ENCODE measurements around the gene CELF5. TPM values are rescaled to one million over a fixed set of nuclear protein-coding genes. Genes with fewer than 3 reads are reported as not detected.
A peak's percentile ranks its signal among the peaks of the same experiment; 100 is the strongest.

CELF5 gene
- total and polyA plus RNA-seq, 9 of the 15 experiments (the other 6 are each of a cell fraction or from before 2014, with no cell fraction given), result 0.01 to 0.56 (median 0.22) TPM

DNA sequence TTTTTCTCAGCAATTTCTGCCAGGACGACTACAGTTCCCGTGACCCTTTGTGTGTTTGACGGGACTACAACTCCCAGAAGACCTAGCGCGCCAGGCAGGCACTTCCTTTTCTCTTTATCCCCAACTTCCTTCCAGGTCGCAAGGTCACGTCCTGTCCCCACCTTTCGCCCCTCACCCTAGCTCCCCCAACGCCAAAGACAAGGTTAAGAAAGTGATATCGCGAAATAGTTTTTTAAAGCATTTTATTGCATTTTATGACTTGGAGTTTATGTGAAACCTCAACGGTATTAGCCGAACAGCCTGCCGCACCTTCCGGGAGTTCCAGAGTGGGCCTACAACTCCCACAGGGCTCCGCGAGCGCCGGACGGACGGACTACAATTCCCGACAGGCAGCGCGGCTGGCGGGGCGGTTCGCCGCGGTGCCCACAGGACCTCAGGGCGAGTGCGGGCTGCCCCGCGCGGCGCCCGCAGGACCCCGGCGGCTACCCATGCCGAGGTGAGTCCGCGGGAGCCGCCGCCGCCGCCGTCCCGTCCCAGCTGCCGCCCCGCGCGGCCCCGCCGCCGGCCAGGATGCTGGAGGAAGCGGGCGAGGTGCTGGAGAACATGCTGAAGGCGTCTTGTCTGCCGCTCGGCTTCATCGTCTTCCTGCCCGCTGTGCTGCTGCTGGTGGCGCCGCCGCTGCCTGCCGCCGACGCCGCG, 38.9 kb upstream of the CELF5 start, which contains the start of gene NCLN (continued):
- TF ChIP-seq NCOA2 (IDR thresholded peaks at IDR 0.05; ENCODE audit: partially characterized antibody in 2 of 2) (peak in 1 of 2 experiments; percentile 95), TBL1XR1 (IDR thresholded peaks at IDR 0.05; ENCODE audit: low read length in 2 of 2) (0 out of 4 replicates have a peak, but pooled peaks of 1 of the 2 experiments have one; percentile 24), SP1 (CRISPR knock-in tag; IDR thresholded peaks at IDR 0.05) (peak; percentile 8; the same call in 1 of the 2 replicates), ZNF766 (CRISPR knock-in tag; conservative IDR thresholded peaks at IDR 0.05) (peak; percentile 90; the same call in 1 of the 2 replicates), ZNF143 (CRISPR knock-in tag; IDR thresholded peaks at IDR 0.05) (peak; percentile 83), ZNF707 (CRISPR knock-in tag; conservative IDR thresholded peaks at IDR 0.05) (no peak), NONO (IDR thresholded peaks at IDR 0.05; ENCODE audit: low read depth in 2 of 2, low read length in 1 of 2) (no peak), RNF2 (IDR thresholded peaks at IDR 0.05) (peak; percentile 61; the same call in 1 of the 2 replicates), NRF1 (conservative IDR thresholded peaks at IDR 0.05 in 1 of 2, IDR thresholded peaks at IDR 0.05 in 1 of 2) (peak in 1 of 2 experiments; percentile 21; a peak in 1 of 4 replicates), JUND (IDR thresholded peaks at IDR 0.05; ENCODE audit: borderline replicate concordance, low read depth, low read length) (0 out of 2 replicates have a peak, but pooled peaks have one; percentile 3), JUND (tag; IDR thresholded peaks at IDR 0.05; ENCODE audit: borderline replicate concordance, low read depth, low read length) (no peak; the same call in 2 of the 3 replicates), HDAC8 (tag; IDR thresholded peaks at IDR 0.05) (no peak; the same call in 1 of the 2 replicates)
- TF ChIP-seq, protein P1, sequence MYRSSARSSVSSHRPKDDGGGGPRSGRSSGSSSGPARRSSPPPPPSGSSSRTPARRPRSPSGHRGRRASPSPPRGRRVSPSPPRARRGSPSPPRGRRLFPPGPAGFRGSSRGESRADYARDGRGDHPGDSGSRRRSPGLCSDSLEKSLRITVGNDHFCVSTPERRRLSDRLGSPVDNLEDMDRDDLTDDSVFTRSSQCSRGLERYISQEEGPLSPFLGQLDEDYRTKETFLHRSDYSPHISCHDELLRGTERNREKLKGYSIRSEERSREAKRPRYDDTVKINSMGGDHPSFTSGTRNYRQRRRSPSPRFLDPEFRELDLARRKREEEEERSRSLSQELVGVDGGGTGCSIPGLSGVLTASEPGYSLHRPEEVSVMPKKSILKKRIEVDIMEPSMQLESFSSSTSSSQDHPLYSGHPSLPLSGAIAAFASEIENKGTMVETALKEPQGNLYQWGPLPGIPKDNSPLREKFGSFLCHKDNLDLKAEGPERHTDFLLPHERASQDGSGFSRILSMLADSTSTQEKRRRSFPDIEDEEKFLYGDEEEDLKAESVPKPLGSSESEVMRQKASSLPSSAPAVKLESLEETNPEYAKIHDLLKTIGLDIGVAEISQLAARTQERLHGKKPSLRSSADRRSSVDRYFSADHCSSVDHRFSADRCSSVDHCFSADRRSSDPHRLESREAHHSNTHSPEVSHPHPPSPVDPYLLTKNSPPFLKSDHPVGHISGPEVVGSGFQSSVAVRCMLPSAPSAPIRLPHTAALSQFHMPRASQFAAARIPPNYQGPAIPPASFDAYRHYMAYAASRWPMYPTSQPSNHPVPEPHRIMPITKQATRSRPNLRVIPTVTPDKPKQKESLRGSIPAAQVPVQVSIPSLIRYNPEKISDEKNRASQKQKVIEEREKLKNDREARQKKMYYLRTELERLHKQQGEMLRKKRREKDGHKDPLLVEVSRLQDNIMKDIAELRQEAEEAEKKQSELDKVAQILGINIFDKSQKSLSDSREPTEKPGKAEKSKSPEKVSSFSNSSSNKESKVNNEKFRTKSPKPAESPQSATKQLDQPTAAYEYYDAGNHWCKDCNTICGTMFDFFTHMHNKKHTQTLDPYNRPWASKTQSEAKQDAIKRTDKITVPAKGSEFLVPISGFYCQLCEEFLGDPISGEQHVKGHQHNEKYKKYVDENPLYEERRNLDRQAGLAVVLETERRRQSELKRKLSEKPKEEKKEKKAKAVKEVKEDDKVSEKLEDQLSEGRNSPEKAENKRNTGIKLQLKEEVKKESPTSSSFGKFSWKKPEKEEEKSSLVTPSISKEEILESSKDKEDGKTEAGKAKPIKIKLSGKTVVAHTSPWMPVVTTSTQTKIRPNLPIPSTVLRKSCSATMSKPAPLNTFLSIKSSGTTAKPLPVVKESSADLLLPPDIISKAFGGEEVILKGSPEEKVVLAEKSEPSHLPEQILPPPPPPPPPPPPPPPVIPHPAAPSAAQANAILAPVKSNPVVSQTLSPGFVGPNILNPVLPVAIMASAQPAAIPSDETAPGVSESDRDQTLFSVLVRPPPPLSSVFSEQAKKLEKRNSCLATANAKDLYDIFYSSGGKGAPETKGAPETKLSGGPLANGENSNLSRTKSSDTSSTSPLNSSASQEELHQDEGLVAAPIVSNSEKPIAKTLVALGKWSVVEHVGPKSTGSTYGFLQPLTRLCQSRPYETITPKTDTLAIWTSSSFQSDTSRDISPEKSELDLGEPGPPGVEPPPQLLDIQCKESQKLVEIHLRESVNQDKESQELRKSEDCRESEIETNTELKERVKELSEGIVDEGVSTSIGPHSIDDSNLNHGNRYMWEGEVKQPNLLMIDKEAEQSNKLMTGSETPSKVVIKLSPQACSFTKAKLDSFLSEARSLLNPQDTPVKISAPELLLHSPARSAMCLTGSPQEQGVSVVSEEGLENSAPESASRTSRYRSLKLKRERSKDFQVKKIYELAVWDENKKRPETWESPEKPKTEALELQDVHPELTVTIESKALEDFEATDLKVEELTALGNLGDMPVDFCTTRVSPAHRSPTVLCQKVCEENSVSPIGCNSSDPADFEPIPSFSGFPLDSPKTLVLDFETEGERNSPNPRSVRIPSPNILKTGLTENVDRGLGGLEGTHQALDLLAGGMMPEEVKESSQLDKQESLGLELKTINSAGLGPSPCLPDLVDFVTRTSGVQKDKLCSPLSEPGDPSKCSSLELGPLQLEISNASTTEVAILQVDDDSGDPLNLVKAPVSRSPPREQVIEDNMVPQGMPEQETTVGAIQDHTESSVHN (IDR thresholded peaks at IDR 0.05; ENCODE audit: borderline replicate concordance in 1 of 2, low read depth in 1 of 2), result no peak
- TF ChIP-seq, protein P2, sequence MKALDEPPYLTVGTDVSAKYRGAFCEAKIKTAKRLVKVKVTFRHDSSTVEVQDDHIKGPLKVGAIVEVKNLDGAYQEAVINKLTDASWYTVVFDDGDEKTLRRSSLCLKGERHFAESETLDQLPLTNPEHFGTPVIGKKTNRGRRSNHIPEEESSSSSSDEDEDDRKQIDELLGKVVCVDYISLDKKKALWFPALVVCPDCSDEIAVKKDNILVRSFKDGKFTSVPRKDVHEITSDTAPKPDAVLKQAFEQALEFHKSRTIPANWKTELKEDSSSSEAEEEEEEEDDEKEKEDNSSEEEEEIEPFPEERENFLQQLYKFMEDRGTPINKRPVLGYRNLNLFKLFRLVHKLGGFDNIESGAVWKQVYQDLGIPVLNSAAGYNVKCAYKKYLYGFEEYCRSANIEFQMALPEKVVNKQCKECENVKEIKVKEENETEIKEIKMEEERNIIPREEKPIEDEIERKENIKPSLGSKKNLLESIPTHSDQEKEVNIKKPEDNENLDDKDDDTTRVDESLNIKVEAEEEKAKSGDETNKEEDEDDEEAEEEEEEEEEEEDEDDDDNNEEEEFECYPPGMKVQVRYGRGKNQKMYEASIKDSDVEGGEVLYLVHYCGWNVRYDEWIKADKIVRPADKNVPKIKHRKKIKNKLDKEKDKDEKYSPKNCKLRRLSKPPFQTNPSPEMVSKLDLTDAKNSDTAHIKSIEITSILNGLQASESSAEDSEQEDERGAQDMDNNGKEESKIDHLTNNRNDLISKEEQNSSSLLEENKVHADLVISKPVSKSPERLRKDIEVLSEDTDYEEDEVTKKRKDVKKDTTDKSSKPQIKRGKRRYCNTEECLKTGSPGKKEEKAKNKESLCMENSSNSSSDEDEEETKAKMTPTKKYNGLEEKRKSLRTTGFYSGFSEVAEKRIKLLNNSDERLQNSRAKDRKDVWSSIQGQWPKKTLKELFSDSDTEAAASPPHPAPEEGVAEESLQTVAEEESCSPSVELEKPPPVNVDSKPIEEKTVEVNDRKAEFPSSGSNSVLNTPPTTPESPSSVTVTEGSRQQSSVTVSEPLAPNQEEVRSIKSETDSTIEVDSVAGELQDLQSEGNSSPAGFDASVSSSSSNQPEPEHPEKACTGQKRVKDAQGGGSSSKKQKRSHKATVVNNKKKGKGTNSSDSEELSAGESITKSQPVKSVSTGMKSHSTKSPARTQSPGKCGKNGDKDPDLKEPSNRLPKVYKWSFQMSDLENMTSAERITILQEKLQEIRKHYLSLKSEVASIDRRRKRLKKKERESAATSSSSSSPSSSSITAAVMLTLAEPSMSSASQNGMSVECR (CRISPR knock-in tag; IDR thresholded peaks at IDR 0.05), result peak; percentile 1

All from K562 (cell line).